H1 (cell line): ENCODE results near the gene YIF1B.

Source experiments
- EP300 ChIP-seq, 2 experiments: IDR thresholded peaks; 1 replicate in 1 of 2; 2 replicates in 1 of 2; pipeline ENCODE4 v1.6.1; 2011 to 2012; ENCODE audit warnings: low read depth in 2 of 2, low read length in 2 of 2, mild to moderate bottlenecking in 2 of 2, borderline replicate concordance in 1 of 2, inconsistent platforms in 1 of 2, moderate library complexity in 1 of 2
- GABPA ChIP-seq: IDR thresholded peaks from 2 replicates; pipeline ENCODE4 v1.6.1; 2011; ENCODE audit warnings: mild to moderate bottlenecking, low read length, moderate library complexity, borderline replicate concordance; ENCODE audit not compliant: insufficient read depth
- GTF2F1 ChIP-seq: IDR thresholded peaks from 2 replicates; pipeline ENCODE4 v1.6.1; 2012; ENCODE audit warnings: low read depth, low read length, improper control_type of control experiment, borderline replicate concordance
- HDAC2 ChIP-seq, 2 experiments: fragments of 300-600 bp in 1 of 2; sonication (generic) in 1 of 2; IDR thresholded peaks; 2 replicates each; pipeline ENCODE4 v1.6.1; 2011 to 2012; ENCODE audit warnings: low read depth in 2 of 2, low read length in 2 of 2, mild to moderate bottlenecking in 2 of 2, moderate library complexity in 2 of 2, borderline replicate concordance in 1 of 2, inconsistent platforms in 1 of 2
- JUN ChIP-seq: IDR thresholded peaks from 2 replicates; pipeline ENCODE4 v1.6.1; 2011; ENCODE audit warnings: low read depth, mild to moderate bottlenecking, improper control_type of control experiment, low read length
- RAD21 ChIP-seq, 2 experiments: IDR thresholded peaks in 1 of 2; conservative IDR thresholded peaks in 1 of 2; 2 replicates each; pipeline ENCODE4 v1.6.1; 2011; ENCODE audit warnings: low read depth in 2 of 2, low read length in 2 of 2, improper control_type of control experiment in 1 of 2, inconsistent platforms in 1 of 2, mild to moderate bottlenecking in 1 of 2, moderate library complexity in 1 of 2
- RBBP5 ChIP-seq: IDR thresholded peaks from 2 replicates; pipeline ENCODE4 v1.7.1; 2012; ENCODE audit warnings: low read depth, mild to moderate bottlenecking, inconsistent platforms, low read length, moderate library complexity, borderline replicate concordance
- RNF2 ChIP-seq: fragments of 200-900, 300-1000 bp; sonication (generic); IDR thresholded peaks from 2 replicates; pipeline ENCODE4 v1.7.1; 2016; ENCODE audit warnings: borderline replicate concordance, low read depth, mild to moderate bottlenecking, antibody characterized with exemption, low read length; ENCODE audit not compliant: poor library complexity, severe bottlenecking; ENCODE audit errors: missing control alignments
- SIN3A ChIP-seq, 2 experiments: IDR thresholded peaks in 1 of 2; conservative IDR thresholded peaks in 1 of 2; 2 replicates each; pipeline ENCODE4 v1.6.1; 2011 to 2012; ENCODE audit warnings: low read length in 2 of 2, improper control_type of control experiment in 1 of 2, low read depth in 1 of 2, mild to moderate bottlenecking in 1 of 2
- TF ChIP-seq, protein P1 (sequence below), 3 experiments: IDR thresholded peaks; 1 replicate in 2 of 3; 2 replicates in 1 of 3; pipeline versions ENCODE4 v1.5.1 to v1.6.1; 2011; ENCODE audit warnings: low read length in 3 of 3, mild to moderate bottlenecking in 3 of 3, inconsistent platforms in 2 of 3, low read depth in 1 of 3, moderate library complexity in 1 of 3; ENCODE audit not compliant: insufficient read depth in 1 of 3; ENCODE audit errors: control extremely low read depth in 1 of 3

DNA sequence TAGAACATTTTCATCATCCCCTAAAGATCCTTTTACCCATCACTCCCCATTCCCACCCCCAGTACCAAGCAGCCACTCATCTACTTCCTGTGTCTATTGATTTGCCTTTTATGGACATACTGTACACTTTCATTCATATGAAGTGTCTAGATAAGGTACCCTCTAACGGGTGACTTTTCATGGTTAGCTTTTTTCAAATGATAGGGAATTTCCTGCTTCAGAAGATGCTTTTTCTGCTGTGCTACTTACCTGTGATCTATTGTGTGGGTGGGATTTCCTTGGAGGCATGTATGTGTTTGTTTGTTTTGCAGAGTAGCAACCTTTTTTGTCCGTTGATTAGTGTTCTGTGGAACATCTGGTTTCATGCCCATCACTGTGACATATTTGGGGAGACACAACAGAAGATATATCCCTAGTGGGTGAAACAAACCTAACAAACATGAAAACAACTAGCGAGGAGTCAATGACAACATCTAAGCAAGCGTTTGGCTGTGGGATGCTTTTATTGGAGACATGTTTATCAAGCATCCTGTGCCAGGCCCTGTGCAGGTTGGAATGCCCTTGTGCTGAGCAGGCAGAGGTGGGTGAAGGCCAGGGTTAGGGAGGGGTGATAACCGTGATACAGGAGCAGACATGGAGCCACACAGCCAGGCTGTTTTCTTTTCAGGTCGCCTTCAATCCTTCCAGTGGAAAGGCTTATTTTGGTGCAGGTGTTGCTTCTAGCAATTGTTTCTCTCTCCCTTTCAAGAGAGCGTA lies 33.8 kb downstream of the YIF1B start:
- TF ChIP-seq, protein P1, sequence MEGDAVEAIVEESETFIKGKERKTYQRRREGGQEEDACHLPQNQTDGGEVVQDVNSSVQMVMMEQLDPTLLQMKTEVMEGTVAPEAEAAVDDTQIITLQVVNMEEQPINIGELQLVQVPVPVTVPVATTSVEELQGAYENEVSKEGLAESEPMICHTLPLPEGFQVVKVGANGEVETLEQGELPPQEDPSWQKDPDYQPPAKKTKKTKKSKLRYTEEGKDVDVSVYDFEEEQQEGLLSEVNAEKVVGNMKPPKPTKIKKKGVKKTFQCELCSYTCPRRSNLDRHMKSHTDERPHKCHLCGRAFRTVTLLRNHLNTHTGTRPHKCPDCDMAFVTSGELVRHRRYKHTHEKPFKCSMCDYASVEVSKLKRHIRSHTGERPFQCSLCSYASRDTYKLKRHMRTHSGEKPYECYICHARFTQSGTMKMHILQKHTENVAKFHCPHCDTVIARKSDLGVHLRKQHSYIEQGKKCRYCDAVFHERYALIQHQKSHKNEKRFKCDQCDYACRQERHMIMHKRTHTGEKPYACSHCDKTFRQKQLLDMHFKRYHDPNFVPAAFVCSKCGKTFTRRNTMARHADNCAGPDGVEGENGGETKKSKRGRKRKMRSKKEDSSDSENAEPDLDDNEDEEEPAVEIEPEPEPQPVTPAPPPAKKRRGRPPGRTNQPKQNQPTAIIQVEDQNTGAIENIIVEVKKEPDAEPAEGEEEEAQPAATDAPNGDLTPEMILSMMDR (IDR thresholded peaks at IDR 0.05; ENCODE audit: control extremely low read depth in 1 of 3, insufficient read depth in 1 of 3, low read depth in 1 of 3, low read length in 3 of 3) = no peak
- TF ChIP-seq JUN (no peak), RBBP5 (no peak), HDAC2 (IDR thresholded peaks at IDR 0.05; ENCODE audit: borderline replicate concordance in 1 of 2, low read depth in 2 of 2, low read length in 2 of 2) (no peak), GABPA (no peak), RAD21 (IDR thresholded peaks at IDR 0.05 in 1 of 2, conservative IDR thresholded peaks at IDR 0.05 in 1 of 2; ENCODE audit: low read depth in 2 of 2, low read length in 2 of 2) (no peak), RNF2 (no peak), SIN3A (conservative IDR thresholded peaks at IDR 0.05 in 1 of 2, IDR thresholded peaks at IDR 0.05 in 1 of 2; ENCODE audit: low read depth in 1 of 2, low read length in 2 of 2) (no peak), GTF2F1 (no peak), EP300 (IDR thresholded peaks at IDR 0.05; ENCODE audit: borderline replicate concordance in 1 of 2, low read depth in 2 of 2, low read length in 2 of 2) (no peak)
